ENCODE measurements around the gene GPR157. TPM values are rescaled to one million over a fixed set of nuclear protein-coding genes. Genes with fewer than 3 reads are reported as not detected.
A peak's percentile ranks its signal among the peaks of the same experiment; 100 is the strongest.
"Not testable (repeated sequence)": the region's sequence is repeated elsewhere in the genome, so short reads cannot be mapped to it uniquely, and the experiment has no call there.

Gene GPR157
- total RNA-seq, 1 donor from 2014 or later: 1.7 TPM

DNA sequence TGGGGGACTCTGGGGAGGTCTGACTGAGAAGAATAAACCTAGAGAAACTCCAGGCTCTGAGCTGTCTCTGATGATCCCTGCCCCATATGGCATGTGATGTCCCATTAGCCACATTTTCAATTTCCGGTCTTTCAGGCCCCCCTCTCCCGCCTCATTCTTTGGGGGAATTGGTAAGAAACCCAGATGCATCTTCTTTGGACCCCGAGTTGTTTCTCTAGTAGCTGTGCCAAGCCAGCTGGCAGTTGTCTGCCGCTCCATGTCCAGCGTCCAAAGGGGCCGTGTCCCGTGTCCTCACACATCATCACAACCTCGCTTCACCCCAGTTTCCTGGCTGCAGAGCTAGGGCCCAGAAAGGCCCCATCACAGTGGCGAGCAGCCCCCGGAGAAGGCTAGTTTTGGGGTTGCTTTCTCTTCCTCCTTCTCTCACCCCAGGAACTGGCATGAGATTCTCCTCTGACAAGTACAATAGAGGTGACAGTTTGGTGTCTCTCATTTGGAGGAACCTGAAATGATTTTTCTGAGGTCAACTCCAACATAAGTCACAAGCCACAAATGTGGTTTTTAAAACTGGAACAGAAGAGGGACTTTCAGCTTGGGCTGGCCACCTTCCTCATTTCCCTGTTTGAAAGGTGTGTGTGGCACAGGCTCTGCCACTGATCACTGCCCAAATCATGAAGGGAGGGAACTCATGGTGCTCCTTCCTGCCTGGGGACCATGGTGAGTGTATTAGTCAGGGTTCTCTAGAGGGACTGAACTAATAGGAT lies 6.4 kb upstream of the GPR157 start:
- DNase-seq (ENCODE audit: low read depth): no peak
- H3K4me3 ChIP-seq (ENCODE audit: low read depth, low read length): no peak overlapping the region
- TF ChIP-seq, protein P1, sequence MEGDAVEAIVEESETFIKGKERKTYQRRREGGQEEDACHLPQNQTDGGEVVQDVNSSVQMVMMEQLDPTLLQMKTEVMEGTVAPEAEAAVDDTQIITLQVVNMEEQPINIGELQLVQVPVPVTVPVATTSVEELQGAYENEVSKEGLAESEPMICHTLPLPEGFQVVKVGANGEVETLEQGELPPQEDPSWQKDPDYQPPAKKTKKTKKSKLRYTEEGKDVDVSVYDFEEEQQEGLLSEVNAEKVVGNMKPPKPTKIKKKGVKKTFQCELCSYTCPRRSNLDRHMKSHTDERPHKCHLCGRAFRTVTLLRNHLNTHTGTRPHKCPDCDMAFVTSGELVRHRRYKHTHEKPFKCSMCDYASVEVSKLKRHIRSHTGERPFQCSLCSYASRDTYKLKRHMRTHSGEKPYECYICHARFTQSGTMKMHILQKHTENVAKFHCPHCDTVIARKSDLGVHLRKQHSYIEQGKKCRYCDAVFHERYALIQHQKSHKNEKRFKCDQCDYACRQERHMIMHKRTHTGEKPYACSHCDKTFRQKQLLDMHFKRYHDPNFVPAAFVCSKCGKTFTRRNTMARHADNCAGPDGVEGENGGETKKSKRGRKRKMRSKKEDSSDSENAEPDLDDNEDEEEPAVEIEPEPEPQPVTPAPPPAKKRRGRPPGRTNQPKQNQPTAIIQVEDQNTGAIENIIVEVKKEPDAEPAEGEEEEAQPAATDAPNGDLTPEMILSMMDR (conservative IDR thresholded peaks at IDR 0.05; ENCODE audit: low read depth, low read length): no peak

- H3K4me3 ChIP-seq (ENCODE audit: low read depth, low read length): no peak overlapping the region
- DNase-seq (ENCODE audit: low read depth): no peak
- TF ChIP-seq, protein P1 (conservative IDR thresholded peaks at IDR 0.05; ENCODE audit: low read depth, low read length): no peak
Observed at GRCh38 chr1:9133870-9134585, 5.1 kb upstream of the GPR157 start.

DNA sequence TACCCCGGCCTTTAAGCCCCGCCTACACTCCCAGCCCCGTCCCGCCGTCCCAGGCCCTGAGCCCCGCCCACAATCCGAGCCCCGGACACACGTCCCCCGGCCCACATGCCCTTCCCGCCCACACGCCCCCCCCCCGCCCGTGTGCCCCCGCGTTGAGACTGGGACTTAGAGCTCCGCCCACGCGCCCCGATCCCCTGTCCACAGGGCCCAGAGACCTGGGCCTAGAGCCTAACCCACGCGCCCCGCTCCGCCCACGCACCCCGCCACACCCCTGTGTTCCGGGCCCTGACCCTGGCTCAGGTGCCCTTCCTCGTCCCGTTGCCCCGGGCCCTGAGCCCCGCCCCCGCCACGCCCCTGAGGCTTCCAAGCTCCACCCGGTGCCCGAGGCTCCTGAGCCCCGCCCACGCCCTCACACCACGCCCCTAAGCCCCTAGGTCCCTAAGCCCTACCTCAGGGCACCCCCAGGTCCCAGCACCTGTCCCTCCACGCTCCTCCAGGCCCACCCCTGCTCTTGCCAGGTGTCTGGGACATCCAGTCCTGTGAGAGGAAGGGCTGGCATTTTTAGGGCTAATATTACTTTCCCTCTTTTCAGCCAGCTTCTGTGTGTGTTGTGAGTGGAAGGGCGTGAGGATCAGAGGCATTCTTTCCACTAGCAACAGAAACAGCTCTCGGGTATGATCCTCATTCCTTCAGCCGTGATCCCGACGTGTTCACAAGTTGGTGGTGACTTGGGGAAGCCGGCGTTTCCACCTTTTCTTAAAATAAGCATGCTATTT lies 552 bp upstream of the GPR157 start:
- no peak for DNase-seq (ENCODE audit: low read depth)
- peak overlapping the region; percentile 50 for H3K4me3 ChIP-seq (ENCODE audit: low read depth, low read length)
- TF ChIP-seq, protein P1 (conservative IDR thresholded peaks at IDR 0.05; ENCODE audit: low read depth, low read length): no peak

DNA sequence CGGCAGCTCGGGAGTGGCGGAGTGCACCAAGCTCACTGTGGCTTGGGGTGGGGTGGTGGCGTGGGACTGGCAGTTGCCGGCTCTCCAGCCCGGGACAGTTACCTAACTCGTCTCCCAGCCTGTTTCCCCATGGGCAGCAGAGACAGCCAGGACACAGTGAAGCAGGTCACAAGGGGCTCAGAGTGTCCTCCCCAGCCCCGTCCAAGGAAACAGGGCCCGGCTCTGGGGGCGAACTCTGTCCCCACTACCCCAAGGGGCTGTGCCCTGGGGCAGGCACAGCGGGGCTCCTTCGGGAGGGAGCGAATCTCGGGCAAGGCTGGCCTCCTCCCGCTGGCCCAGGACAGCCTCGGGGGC lies 759 bp downstream of the GPR157 start:
- no peak for DNase-seq (ENCODE audit: low read depth)
- peak overlapping the region; percentile 70 for H3K4me3 ChIP-seq (ENCODE audit: low read depth, low read length)
- TF ChIP-seq, protein P1 (conservative IDR thresholded peaks at IDR 0.05; ENCODE audit: low read depth, low read length): no peak

GRCh38 chr1:9127395-9128165 lies 1.3 kb downstream of the GPR157 start:
- TF ChIP-seq, protein P1 (conservative IDR thresholded peaks at IDR 0.05; ENCODE audit: low read depth, low read length): no peak
- no peak for DNase-seq (ENCODE audit: low read depth)
- peak overlapping the region; percentile 70 for H3K4me3 ChIP-seq (ENCODE audit: low read depth, low read length)

GRCh38 chr1:9126511-9126910 lies 2.4 kb downstream of the GPR157 start:
- TF ChIP-seq, protein P1 (conservative IDR thresholded peaks at IDR 0.05; ENCODE audit: low read depth, low read length): no peak
- DNase-seq (ENCODE audit: low read depth): no peak
- H3K4me3 ChIP-seq (ENCODE audit: low read depth, low read length): no peak overlapping the region

DNA sequence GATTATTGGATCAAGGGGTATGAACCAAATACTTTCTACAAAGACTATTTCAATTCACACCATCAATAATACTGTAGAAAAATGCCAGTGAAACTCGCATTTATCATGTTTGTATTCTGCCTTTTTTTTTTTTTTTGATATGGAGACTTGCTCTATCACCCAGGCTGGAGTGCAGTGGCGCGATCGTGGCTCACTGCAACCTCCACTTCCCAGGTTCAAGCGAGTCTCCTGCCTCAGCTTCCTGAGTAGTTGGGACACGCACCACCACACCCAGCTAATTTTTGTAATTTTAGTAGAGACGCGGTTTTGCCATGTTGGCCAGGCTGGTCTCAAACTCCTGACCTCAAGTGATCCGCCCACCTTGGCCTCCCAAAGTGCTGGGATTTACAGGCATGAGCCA lies 3.1 kb downstream of the GPR157 start:
- not testable (repeated sequence) for H3K4me3 ChIP-seq (ENCODE audit: low read depth, low read length); DNase-seq (ENCODE audit: low read depth)
